HG03108 (cell line): ENCODE data around the gene MAFG.

ENCODE experiments used
- ATAC-seq: cut with Tn5 transposase; IDR thresholded peaks from one replicate; pipeline ENCODE4 v1.9.1; 2021; ENCODE audit warnings: moderate library complexity; ENCODE audit not compliant: unreplicated experiment

The MAFG gene

DNA sequence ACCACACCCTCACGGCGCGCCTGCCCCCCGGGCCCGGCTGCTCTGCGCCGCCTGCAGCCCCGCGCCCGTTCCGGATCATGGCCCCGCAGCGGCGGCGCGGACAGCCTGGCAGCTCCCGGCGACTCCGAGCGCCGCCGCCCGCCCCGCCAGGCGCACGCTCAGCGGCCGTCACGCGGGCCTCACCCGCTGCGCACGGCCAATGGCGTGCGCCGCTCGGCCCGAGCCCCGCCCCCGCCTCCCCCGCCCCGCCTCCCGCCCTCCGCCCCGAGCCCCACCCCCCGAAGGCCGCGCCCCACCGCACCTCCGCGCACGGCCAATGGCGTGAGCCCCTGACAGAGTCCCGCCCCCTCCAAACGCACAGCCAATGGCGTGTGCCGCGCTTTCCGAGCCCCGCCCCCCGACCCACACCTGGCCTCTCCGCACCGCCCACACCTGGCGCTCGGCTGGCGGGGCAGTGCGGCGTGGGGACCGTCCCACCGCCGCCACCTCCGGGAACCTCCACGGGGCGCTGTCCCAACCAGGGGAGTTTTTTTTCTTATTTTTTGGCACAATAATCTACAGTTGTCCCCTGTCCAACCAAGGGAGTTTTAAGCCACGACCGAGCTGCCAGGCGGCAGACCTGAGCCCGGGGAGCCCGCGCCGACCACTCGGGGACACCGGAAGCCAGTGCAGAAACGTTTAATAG is 16.1 kb downstream of the MAFG start, which contains the start of gene PCYT2:
TSS of gene PCYT2 (minus strand) at position 123 of the 685 bp plus-strand sequence. CDS start at position 79, 44 bp downstream.
- ATAC-seq, result peak; percentile 66

DNA sequence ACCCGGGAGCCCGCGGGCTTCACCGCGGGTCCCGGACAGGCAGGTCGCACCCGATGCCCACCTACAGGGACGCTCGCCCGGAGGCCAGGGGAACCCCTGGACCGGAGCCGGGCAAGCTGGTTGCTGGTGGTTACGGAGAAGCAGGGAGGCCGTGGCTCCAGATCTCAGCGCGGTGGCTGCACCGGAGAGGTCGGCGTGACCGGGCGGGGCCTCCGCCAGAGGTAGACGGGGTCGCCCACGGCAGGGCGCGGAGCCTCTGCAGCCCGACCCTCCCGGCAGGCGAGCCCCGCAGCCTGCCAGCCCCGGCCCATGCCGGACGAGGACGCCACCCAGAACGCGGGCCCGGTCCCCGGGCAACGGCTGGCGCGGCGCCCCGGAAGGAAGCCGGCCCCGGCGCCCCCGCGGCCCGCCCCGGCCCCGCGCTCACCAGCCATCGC is 16.7 kb downstream of the MAFG start:
- ATAC-seq, result peak; percentile 26

DNA sequence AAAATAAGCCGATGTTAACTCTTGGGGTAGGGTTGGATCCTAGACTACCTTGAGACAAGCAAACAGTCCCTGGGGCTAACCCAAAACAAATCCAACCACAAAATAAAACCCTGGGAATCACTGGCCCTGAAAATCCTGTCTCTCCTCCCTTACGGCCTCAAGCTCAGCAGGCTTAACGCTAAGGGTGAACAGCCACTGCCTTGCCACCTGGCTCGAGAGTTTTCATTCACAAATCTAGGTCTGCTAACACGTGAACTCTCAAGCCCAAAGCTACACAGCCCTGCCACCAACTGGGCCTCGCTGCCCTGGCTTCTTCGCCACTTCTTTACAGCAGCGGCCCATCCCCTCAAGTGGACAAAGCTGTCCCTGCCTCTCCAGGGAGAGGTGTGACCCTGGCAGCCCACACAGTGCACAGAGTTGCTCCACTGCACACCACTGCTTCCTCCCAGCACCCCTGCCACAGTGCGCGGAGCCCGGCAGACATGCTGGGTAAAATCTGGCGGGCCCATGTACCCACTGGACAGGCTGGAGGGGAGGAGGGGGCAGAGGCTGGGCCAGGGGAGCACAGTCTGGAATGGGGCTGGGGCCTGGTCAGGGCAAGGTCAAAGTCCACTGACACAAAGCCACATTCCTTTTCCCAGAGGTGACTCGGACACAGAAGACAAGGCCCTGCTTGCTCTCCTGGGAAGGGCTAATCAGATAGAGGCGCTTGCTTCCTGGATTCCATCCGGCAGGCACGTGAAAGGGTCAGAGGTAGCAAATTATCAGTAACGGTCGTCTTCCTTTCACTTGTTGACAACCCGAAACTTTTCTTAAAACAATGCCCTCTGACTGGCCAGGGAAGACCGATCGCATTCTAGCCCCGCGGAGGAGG is 17.3 kb downstream of the MAFG start:
- no peak for ATAC-seq

DNA sequence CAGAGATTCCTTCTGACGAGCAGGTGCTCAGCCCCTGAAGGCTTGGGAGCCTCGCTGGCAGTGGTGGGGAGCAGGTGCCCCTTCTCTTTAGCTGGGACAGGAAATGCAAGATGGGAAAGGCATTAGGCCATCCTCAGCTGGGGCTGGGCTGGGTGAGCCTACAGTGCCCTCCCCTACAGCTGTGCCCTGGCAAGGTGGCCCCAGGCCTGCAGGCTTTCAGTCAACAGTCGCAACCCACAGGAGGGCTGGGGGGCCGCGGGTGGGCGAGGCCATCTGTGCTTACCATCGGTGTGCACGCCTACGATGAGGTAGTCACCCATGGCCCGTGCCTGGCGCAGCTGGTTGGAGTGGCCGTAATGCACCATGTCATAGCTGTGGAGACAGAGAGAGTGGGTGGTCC is 18.3 kb downstream of the MAFG start:
- no peak for ATAC-seq

DNA sequence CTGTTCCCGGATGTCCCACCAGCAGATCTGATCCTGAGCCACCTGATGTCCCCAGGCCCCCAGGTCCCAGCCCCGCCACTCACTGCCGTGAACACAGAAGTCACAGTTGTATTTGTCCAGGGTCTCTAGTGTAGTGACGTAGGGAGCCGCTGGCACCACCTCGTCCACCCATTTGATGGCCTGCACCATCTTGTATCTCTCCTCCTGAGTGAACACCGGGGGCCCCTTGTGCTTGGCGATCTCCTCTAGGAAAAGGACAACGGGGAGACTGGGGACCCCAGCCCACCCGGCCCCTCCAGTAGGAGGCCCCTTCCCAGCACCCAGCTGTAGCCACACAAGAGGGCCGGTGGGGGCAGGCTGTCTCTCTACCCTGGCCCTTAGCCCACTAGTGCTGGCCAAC is 18.7 kb downstream of the MAFG start:
- ATAC-seq, result no peak

DNA sequence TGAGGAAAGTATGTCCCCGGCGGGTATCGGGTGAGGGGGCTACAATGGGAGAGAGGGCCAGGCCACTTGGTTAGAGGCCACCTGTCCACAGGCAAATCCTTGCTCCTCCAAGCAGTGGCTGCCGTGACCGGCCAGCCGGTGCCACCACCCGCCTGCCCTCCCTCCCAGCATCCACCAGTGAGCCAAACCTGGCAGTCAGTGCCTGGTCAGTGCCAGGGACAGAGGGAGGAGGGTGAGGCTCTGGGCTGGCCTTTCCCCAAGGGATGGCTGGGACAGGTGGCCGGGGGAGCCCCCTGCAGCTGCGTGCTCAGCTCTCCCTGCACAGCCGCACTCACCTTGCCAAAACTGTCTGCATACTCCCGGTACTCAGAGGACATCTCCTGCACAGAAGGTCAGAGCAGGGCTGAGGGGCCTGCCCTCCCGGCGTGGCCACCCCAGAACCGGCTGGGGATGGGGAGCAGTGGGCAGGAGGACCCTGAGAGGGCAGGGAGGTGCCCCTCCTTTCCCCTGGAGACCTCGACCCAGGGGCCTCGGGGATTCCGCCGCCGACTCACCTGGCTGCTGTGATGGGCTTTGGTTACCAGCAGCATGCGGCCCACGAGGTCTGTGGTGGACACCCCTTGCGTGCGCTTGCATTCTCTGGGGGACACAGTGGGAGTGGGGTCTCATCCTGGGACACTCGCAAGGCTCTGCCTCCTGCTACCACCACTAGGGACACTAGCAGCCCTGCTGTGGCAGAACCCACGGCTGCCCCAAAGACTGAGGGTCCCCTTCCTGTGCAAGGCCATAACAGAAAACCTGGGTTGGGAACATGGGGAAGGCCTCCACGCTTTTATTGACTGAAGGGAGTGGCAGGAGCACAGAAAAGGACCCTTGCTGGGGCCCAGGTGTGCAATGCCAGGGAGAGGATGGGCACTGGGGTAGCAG is 20.1 kb downstream of the MAFG start:
- no peak for ATAC-seq

DNA sequence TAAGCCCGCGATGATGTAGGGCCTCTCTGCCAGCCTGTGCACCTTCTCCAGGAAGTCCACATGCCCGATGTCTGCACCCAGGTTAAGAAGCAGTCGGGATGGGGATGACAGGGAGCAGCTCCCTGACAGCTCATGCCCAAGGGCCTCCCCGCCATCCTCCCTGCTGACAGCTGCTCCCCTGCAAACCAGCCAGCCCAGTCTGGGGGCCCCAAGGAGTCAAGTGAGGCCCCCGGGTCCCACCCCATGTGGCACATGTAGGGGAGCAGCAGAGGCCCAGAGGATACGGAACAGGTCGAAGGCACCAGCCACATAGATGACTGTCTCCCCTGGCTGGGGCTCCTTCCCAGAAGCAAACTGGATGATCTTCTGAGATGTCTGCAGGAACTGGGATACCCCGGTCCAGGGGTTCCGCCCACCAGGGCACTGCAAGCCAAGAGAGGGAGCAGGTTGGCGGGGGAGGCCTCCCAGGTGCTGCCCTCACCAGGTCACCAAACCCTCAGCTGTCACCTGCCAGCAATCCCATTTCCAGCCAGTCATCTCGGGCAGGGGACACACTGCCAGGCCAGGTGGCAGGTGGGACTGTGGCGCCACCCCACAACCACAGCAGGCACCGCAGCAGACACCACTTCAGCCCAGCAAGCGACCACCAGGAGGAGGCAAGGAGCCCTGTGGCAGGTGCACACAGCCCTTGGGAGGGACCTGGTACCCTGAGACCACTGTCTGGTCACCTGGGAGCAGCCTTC is 20.9 kb downstream of the MAFG start:
- no peak for ATAC-seq

DNA sequence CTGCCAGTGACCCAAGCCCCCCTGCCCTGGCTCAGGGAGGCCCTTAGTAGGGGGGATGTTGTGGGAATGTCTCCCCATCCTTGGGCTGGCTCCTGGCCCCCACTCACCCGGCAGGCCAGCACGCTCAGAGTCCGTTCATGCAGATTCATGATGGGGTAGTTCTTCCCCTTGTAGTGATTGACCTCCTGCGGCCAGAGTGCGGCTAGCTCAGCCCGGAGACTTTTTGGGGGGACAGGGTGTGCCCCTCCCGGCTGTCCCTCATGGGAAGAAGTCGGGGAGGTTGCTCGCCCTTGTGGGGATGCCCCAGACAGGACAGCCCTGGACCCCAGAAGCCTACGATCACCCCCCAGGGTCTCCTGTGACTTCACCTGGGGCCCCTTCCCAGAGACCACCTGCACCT is 21.5 kb downstream of the MAFG start:
- no peak for ATAC-seq

DNA sequence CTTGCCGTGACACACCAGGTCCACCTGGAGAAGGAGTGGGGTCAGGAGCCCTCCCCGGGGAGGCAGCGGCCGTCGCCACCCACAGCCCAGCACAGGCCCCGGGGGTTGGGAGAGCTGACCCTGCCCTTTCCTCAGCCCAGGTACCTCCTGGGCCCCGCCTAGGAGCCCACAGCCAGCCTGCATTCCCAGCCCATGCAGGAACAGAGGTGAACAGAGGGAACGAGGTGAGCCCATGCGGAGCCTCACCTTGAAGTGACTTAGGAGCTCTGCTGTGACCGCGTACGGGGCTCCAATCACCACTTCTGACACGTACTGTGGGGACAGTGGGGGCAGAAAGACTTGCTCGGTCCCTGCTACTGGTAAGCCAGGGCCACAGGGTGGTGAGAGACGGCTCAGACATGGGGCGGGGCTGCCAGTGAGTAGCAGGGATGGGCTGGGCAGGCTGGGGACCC is 22.1 kb downstream of the MAFG start:
- ATAC-seq, result no peak

DNA sequence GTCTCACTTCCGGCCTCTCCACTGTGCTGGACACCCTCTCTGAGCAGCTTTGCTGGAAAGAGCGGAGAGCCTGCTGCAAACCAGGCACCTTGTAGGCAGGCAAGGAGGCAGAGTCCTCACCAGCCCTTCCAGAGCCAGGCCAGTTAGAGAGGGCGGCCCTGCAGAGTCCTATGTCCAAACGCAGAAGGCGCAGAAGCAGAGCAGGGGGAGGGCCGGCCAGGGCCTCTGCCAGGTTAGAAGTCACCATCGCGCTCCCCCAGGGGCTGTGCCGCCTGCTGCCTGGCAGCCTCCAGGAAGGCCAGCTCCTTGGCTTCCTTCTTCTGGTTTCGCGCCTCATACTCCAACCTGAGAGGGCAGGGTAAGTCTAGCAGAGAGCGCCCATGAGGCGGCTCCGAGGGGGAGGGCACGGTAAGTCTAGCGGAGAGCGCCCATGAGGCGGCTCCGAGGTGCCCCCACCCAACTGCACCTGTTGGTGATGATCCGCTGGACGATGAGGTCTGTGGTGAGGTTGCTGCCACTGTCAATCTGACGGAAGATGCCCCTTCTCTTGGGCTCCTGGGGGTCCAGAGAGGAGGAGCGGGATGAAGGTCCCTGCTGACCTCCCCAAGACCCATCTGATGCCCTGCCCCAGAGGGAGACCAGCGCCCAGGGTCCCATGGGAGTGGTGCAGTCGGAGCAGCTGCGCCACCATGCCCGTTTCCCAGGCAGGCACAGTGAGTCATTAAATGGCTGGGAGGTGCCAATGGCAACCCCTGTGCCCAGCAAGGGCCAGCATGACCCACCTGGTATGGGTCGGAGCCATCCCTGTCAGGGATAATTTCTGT is 22.7 kb downstream of the MAFG start:
- ATAC-seq, result no peak

DNA sequence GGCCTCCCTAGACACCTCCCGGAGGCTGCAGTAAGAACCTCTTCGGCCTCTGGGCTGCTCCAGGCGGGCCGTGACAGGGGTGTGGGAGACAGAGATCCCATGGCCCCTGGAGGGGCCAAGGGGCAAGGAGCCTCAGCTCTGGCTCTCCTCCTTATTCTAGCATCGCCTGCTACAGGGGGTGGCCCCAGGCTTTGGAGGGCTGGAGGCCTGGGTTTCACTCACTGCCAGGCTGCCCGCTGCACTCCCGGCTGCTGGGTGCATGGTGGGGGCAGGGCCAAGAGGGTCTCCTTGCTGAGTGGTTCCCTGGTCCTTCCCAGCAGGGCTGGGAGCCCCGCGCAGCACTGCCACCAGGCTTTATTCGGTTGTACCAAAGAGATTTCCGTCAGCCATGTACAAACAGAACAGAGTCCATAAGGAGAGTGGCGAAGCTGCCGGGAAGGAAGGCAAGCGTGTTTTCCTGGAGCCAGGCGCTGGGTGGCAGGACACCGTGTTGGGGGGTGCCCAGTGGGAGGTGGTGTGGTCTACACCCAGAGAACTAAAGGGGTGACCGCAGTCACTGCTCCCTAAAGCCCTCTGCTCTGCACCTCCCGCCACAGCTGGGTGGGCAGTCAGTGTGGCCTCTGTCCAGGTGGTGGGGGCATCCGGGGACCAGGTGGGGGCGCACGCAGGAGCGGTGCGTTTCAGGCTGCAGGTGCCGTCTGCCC is 23.5 kb downstream of the MAFG start:
- ATAC-seq, result no peak

DNA sequence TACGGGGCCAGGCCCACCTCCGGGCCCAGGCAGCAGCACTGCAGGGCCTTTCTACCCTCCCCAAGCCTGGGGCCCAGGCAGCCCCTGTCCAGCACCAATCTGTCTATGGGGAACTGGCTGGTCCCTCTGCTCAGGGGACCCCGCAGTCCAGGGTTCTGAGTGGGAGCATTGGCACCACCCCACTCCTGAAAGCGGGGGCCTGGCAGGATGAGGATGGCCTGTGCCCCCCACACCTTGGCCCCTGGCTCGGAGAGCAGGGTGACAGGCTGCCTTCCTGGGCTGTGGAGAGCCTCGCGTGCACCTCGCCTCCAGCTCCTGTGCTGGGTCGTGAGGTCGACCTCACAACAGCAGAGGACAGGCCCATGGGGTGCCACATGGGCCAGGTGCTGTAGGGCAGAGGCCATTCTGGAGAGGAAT is 24.1 kb downstream of the MAFG start:
- ATAC-seq, result no peak

DNA sequence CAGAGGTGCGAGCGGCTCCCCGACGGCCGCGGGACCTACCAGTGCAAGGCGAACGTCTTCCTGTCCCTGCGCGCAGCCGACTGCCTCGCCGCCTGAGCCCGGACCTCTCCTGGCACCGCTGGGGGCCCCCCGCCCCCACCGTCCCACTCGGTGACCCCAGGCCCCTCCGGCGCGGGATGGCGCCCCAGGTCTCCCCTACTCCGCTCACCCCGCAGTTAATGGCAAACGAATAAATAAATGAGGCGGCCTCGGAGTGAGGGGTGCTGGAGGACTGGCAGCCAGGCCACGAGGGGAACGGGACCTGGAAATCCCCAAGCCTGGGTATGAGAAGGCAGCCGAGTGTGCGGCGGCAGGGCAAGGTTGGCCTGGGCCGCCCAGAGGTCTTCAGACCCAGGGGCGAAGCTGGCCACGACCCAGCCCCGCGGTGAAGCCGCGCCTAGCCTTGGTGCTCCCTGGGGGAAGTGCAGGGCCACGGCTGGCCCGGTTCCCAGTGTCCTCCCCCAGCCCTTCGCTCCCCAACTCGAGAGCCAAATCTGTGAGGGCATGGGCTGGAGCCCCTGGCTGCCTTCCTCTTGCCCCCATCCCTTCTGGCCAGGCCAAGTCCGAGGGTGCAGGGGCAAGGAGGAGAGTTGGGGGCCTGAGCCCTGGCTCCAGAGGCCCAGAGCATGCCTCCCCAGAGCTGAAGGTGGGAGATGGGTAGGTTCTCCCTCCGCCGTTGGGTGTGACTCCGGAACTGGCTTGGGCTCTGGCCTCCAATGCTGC is 24.7 kb downstream of the MAFG start:
- ATAC-seq, result no peak

DNA sequence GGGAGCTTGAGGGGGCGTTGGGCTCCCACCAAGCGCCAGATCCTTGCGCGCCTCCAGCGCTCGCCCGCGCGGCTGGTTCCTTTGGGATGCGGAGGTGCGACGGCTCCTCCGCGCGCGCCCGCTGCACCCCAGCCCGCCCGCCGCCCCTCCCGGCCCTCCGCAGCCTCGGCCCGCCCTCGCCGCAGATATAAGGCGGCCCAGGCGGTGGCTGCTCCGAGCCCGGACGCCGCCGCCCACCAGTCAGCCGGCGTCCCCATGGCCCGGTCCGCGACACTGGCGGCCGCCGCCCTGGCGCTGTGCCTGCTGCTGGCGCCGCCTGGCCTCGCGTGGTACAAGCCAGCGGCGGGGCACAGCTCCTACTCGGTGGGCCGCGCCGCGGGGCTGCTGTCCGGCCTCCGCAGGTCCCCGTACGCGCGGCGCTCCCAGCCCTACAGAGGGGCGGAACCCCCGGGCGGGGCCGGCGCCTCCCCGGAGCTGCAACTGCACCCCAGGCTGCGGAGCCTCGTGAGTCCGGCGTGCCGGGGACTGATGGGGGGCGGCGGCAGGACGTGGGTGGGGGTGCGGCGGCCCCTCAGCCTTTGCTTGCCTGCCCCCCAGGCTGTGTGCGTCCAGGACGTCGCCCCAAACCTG is 25.4 kb downstream of the MAFG start, which contains the start of gene NPB:
TSS of gene NPB (plus strand) at position 216 of the 630 bp plus-strand sequence. CDS start at position 256, 40 bp downstream.
- no peak for ATAC-seq

DNA sequence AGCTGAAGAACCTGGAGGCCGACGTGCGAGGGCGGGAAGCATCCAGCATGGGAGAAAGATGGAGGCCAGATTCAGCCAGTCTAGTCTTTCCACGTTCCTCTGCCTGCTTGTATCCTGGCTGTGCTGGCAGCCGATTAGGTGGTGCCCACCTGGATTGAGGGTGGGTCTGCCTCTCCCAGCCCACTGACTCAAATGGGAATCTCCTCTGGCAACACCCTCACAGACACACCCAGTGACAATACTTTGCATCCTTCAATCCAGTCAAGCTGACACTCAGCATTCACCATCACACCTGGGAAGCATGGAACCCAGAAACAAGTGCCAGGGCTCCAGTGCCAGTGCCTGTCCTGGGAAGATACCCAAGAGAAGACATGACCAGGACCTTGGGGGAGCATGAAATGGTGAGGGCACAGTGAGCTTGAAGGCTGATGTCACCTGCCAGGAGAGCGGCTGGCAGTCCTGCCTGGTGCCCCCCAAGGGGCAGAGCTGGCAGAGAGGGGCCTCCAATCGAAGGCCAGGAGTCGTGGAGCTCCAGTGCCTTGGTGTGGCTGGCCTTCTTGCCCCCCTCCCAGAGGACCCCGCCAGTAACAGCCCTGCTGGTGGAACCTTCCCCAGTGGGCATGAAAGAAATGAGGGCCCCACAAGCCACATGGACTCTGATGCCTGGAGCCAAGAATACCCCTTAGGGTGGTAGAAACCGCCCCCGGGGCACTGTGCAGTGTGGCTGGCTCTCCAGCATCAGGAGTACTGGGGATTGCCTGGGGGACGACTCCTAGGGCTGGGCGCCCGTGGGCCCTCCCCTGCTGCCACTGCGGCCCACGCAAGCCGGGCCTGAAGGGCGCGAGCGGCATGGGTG is 26.1 kb downstream of the MAFG start:
- no peak for ATAC-seq

DNA sequence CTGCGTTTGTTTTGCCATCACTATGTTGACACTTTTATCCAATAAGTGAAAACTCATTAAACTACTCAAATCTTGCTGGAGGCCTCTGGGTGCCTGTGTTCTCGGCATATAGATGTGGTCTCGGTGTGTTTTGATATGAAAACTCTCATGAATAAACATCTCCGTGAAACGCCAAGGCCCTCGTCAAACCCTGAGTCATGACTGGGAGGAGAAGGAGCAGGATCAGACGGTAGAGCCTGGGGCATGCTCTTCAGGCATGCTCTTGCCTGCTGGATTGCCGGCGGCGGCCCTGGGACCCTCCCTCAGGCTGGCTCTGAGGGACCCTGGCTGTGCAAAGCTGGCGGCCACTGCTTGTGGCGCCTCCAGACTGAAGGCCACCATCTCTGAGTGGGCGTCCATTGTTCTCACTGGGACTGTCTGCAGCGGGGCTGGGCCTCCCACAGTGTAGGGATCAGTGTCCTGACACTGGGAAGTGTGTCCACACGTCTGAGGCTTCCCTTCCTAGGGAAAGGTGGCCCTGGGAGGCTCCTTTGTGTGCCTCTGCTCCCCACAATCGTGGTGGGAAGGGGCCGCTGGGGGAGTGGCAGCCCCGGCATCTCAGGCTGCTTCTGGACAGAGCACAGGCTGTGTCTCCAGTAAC is 27.2 kb downstream of the MAFG start:
- ATAC-seq, result no peak
